Activated CD4-positive, alpha-beta T cell treated with anti-CD3 and anti-CD28 coated beads for 1 hour (primary cell): ENCODE data around the gene GPR50.

Source experiments
- DNase-seq: peaks from one replicate; pipeline ENCODE4 v3.0.0-alpha.2; 2020

The GPR50 gene

GRCh38 chrX:151176231-151176750, at the start of gene GPR50:
Gene GPR50 (plus strand): TSS chrX:151176584. CDS start chrX:151176722, 138 bp downstream.
- no peak for DNase-seq

DNA sequence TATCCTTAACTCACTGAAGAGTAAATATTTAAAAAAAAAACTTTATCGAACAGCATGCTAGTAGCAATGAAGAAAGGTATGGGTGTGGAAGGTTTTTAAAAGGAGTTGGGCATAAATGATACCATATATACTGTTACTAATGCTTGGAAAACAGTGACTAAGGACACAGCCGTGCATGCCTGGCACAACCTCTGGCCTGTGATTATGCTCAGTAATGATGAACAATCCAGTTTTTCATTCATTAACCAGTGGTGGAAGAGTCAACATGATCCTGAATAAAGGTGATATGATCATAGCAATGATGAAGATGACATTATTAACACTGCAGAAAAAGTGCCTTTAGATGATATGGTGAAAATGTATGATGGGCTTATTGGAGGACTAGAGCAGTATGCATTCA, 43.9 kb upstream of the GPR50 start:
- no peak for DNase-seq

DNA sequence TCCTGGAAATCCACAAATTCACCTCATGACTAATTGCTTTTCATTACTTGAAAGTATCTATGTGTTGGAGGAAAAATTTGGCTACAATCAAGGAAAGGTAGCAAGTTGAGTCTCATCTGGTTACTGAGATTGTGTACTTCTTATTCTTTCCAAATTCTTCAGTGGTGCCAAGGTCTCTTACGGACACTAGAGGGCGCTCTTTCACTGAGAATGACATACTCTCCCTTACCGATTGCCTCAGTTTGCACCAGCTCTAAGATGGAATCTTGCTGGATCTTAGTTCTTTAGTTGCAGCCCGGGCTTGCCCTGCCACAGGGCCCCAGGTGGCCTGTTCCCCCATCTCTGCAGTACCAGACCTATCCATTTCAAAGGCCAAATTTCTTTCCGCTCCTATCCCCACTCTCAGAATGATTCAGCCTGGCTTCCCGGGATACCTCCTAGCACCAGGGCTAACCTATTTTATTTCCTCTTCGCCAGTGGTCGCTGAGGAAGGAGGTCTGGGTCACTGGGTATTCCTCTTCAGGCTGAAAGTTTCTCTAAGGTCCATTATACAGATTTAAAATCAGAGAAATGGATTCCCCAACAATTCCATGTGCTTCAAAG, 24.6 kb upstream of the GPR50 start:
- DNase-seq: peak; percentile 8

DNA sequence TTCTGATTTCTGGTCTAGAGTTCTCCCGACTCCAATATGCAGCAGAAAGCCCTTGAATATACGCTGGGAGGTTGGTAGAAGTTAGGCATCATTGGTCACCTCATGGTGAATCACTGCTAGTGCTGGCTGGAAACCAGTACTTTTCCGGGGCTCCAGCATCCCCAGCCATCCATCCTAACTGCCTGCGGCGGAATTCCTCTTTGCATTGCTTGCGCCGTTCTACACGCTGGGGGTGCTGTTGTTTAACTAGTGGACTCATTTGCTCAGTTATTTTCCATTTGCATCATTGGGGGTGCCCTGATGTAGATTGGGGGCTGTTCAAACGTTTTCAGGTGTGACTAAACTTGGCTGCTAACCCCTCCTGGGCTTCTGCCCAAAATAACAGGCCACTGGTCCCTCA, 23.3 kb upstream of the GPR50 start:
- DNase-seq: no peak

GRCh38 chrX:151153667-151154066, 22.7 kb upstream of the GPR50 start:
- DNase-seq: no peak

- no peak for DNase-seq
Observed at GRCh38 chrX:151155234-151155633, 21.1 kb upstream of the GPR50 start.

GRCh38 chrX:151161690-151162089, 14.7 kb upstream of the GPR50 start:
- no peak for DNase-seq

DNA sequence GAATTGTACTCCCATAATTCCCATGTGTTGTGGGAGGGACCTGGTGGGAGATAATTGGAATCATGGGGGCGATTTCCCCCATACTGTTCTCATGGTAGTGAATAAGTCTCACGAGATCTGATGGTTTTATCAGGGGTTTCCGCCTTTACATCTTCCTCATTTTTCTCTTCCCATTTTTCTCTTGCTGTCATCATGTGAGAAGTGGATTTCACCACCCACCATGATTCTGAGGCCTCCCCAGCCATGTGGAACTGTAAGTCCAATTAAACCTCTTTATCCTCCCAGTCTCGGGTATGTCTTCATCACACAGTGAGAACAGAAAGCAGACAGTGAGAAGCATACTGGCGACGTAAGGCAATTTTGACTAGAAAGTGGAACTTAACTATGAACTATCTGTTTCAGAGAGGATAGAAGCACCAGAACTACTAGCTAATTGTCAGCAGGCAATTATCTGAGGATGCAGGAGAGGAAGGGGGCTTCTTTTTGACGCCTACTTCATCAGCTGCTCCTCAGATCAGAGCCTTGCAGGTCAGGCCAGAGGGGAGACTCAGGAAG, 8.5 kb upstream of the GPR50 start:
- DNase-seq: no peak

GRCh38 chrX:151169783-151170182, 6.6 kb upstream of the GPR50 start:
- DNase-seq: no peak

- no peak for DNase-seq
Observed at GRCh38 chrX:151174581-151175282, 1.7 kb upstream of the GPR50 start.

GRCh38 chrX:151175283-151176062, 911 bp upstream of the GPR50 start:
- DNase-seq: no peak

DNA sequence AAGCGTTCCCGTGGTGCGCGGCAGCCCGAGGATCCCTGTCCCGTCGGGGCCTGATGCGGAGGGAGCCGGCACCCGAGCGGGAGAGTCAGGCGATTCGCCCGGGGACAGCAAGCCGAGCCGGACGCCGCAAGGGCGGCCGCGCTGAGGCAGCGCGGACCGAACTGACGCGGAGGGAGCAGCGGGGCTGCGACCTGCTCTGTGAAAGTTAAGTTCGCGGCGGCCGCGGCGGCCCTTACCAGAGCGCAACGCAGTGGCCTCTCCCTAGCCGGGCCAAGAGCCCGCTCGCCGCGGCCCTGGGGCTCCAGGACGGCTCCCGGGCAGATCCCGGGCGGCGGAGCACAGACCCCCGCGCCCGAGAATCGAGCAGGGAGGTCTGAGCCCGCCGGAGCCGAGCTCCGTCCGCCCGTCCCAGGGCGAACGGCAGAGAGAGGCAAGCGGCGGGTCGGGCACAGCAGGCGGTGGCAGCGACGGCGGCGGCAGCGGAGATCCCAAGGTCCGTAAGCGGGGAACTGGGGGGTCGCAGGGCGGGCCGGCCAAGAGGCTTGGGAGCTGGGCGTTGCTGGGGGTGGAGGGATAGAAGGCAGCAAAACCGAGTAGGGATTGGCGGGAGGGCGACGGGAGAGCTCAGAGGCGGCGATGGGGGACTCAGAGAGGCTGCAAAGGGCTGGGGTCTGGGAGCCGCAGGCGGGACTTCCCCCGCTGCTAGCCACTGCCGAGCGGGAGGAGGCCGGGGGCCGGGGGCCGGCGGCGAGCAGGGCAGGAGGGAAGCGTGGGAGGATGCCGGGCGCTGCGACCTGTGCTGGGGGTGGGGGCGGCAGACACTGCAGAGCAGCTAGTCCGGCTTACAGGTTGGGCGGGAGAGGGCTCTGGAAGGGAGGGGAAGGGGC, 1.0 kb downstream of the GPR50 start:
- no peak for DNase-seq

DNA sequence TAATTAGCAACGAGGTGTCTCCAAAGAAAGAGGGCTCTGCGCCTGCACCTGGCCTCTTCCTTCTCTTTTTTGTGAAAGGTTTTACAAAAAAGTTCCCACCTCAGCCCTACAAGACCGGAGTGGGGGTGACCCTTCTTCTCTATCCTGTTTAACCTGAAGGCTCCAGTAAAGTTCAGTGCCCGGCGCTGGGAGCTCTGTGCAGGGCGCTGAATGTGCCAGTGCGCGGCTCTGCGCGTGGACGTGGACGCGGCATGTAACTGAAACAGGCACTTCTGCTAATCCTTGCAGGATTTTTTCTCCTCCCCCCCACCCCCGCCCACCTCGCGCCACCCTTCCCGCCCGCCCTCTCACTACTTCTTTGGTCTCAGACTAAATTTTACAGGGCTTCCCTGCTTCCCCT, 2.4 kb downstream of the GPR50 start:
- DNase-seq: no peak

DNA sequence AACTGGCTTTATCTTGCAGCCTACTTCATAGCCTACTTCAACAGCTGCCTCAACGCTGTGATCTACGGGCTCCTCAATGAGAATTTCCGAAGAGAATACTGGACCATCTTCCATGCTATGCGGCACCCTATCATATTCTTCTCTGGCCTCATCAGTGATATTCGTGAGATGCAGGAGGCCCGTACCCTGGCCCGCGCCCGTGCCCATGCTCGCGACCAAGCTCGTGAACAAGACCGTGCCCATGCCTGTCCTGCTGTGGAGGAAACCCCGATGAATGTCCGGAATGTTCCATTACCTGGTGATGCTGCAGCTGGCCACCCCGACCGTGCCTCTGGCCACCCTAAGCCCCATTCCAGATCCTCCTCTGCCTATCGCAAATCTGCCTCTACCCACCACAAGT, 4.0 kb downstream of the GPR50 start:
- no peak for DNase-seq

DNA sequence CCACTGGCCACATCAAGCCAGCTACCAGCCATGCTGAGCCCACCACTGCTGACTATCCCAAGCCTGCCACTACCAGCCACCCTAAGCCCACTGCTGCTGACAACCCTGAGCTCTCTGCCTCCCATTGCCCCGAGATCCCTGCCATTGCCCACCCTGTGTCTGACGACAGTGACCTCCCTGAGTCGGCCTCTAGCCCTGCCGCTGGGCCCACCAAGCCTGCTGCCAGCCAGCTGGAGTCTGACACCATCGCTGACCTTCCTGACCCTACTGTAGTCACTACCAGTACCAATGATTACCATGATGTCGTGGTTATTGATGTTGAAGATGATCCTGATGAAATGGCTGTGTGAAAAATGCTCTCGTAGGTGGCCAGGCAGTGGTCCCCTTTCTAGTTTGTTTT, 4.7 kb downstream of the GPR50 start:
- DNase-seq: no peak

GRCh38 chrX:151183233-151183753, 6.9 kb downstream of the GPR50 start:
- DNase-seq: no peak

GRCh38 chrX:151183912-151184565, 7.7 kb downstream of the GPR50 start:
- DNase-seq: no peak

GRCh38 chrX:151184705-151185104, 8.3 kb downstream of the GPR50 start:
- DNase-seq: no peak

DNA sequence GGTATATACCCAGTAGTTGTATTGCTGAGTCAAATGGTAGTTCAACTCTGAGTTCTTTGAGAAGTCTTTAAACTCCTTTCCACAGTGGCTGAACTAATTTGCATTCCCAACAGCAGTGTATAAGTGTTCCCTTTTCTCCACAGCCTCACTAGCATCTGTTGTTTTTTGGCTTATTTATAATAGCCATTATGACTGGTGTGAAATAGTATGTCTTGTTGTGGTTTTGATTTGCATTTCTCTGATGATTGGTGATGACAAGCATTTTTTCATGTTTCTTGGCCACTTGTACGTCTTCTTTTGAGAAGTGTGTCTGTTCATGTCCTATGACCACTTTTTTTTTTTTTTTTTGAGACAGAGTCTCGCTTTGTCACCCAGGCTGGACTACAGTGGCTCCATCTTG, 30.5 kb downstream of the GPR50 start:
- DNase-seq: no peak

DNA sequence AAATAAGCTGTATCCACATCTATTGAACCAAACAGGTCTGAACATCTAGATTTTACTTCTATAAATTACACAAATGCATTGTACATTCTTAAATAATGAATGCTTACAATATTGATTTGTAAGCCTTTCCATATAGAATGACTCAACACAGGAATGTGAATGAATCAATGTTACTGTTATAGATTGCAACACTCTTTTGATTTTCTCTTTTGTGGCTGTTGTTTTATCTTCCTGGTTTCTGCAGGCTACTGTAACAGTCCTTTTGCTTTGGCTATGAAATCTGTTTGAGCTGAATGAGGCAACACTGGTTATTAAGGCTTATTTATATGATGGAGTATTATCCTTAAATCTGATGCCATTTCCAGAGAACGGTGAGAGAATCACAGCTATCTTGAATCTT, 49.5 kb downstream of the GPR50 start:
- DNase-seq: no peak

DNA sequence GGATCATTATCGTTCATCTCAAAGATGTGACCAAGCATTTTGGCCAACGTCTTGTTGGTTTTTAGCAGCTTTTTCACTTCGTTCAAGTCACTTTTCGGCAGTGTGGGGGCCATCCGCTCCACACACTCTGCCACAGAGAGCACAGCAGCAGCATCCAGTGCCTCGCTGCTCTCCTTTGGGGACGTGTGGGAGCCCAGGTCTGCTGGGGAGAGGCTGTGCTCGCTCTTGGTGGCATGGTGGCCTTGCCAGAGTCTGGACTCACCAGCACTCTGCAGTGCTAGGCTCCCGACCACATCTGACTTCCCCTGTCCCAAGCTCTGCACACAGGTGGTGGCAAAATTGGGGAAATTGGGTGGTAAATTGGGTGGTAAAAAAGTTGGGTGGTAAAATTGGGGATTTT, 50.6 kb downstream of the GPR50 start:
- no peak for DNase-seq

DNA sequence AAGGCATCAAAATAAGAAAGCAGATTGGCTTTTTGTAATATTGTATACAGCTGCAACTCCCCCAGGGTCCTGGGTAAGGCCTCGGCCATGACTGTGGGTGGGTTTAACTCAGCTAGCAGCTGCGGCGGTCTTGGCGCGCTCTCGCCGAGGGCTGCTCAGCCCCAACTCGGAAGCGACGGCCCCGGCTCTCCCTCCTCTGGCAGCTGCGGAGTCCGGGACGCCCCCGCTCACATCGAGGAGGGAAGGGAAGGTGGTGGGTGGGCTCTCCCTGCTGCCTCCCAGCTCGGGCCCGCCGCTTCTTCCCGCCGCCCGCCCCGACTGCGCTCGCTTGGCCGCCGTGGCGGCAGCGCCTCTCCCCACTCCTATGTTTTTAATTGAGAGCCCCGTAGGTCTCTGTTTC, 51.2 kb downstream of the GPR50 start:
- DNase-seq: no peak
